Activated T-helper 1 cell treated with anti-CD3 and anti-CD28 coated beads, Interleukin-12 subunit alpha, Interleukin-12 subunit beta, Interleukin-2, Interleukin-4 antibody, amounts not matched to agents 30 ng/mL and 10 ng/mL and 1 ng/mL, durations not matched to agents 14 hours and 24 hours and 36 hours (primary cell): ENCODE measurements around the gene RAPGEF4. TPM values are rescaled to one million over a fixed set of nuclear protein-coding genes. Genes with fewer than 3 reads are reported as not detected.
A peak's percentile ranks its signal among the peaks of the same experiment; 100 is the strongest.

ENCODE experiments used
- DNase-seq: peaks from one replicate; pipeline ENCODE4 v3.0.0; 2021; ENCODE audit warnings: low spot score
- H3K27ac Mint-ChIP-seq: one replicate; pipeline ENCODE4 v1.8.0; 2021; ENCODE audit warnings: mild to moderate bottlenecking, mixed read lengths
- H3K27me3 Mint-ChIP-seq: one replicate; pipeline ENCODE4 v1.8.0; 2022; ENCODE audit warnings: mild to moderate bottlenecking, moderate library complexity, mixed read lengths; ENCODE audit not compliant: insufficient read depth
- H3K36me3 Mint-ChIP-seq: one replicate; pipeline ENCODE4 v1.8.0; 2021; ENCODE audit warnings: low read depth, mixed read lengths
- H3K4me1 Mint-ChIP-seq: one replicate; pipeline ENCODE4 v1.8.0; 2021; ENCODE audit warnings: low read depth, mixed read lengths
- H3K4me3 Mint-ChIP-seq: one replicate; pipeline ENCODE4 v1.8.0; 2021; ENCODE audit warnings: mild to moderate bottlenecking, moderate library complexity, mixed read lengths
- H3K9me3 Mint-ChIP-seq: one replicate; pipeline ENCODE4 v1.8.0; 2021; ENCODE audit warnings: mixed read lengths
- intact Hi-C: fragments of 100-400 bp; cut with micrococcal nuclease; formaldehyde crosslinking; loops from one replicate; pipeline ENCODE4 v1.15.1; 2024
- total RNA-seq: library from RNA; stranded (reverse); gene quantifications from 2 replicates; pipeline ENCODE4 v1.2.3, GENCODE V29; 2022

Gene RAPGEF4
- total RNA-seq, 1 donor from 2014 or later, result 0.31 TPM

- DNase-seq, result no peak
- Mint-ChIP-seq H3K27ac (no peak overlapping the region), H3K4me1 (peaks cover 16% of the 10 kb centered on the region), H3K27me3 (peaks cover 20% of the 10 kb centered on the region), H3K9me3 (no peaks in the 10 kb centered on the region), H3K4me3 (no peak overlapping the region), H3K36me3 (peaks cover 1% of the 10 kb centered on the region)
- intact Hi-C loops, result no loop called here
Measured at GRCh38 chr2:173053043-173053699, 317.5 kb downstream of the RAPGEF4 start.

DNA sequence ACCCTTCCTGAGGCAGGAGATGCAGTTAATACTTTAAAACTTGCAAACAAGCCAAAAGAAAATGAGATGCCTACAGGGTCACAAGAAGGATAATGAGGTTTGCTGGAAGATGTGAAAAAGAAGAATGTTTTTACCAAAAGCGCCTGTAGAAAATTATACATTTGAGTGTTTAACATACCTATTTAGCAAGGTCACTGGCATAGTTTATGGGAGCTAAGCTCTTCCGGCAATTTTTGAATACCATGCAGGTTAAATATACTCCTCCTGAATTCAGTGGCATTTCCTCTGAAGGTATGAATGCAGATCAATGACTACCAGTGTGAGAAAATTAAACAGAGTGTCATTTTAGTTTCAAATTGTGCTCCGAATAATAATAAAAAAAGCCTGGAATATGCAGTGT lies 318.8 kb downstream of the RAPGEF4 start:
- intact Hi-C loops, result no loop called here
- Mint-ChIP-seq H3K4me1 (peaks cover 3% of the 10 kb centered on the region), H3K4me3 (no peak overlapping the region), H3K9me3 (no peaks in the 10 kb centered on the region), H3K27me3 (peaks cover 25% of the 10 kb centered on the region), H3K36me3 (peaks cover 1% of the 10 kb centered on the region), H3K27ac (no peak overlapping the region)
- no peak for DNase-seq

DNA sequence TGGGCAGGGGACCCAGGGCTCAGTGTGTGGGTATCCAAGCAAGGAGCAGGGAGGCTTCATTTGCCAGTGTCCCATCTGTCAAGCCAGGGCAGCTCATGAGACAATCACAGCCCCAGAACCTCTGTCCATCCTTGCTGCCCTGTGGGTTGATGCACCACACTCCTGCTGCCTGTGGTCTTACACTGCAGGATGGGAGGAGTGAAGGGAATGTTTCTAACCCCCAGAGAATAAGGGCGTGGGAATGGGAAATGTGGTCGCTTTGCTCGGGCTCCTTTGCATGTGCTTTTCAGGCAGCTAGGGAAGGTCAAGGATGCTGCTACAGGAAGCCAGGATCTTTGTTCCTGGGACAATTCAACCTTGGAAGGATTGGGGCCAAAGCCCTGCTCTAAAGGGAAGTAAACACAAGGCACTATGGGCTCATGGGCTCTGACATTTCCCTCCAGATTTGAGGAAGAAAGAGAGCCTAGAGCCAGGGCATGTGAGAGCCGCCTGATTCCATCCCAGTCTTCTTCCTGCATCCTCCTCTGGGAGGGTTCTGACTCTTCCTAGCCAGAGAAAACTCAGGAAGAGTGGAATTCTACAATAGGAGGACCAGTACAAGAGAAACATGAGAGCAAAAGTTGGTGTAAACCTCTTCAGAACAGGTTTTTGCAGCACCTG lies 321.2 kb downstream of the RAPGEF4 start:
- Mint-ChIP-seq H3K4me3 (no peak overlapping the region), H3K27me3 (peaks cover 24% of the 10 kb centered on the region), H3K27ac (no peak overlapping the region), H3K36me3 (peaks cover 1% of the 10 kb centered on the region), H3K9me3 (no peaks in the 10 kb centered on the region), H3K4me1 (no peaks in the 10 kb centered on the region)
- no peak for DNase-seq
- intact Hi-C loops, result no loop called here

DNA sequence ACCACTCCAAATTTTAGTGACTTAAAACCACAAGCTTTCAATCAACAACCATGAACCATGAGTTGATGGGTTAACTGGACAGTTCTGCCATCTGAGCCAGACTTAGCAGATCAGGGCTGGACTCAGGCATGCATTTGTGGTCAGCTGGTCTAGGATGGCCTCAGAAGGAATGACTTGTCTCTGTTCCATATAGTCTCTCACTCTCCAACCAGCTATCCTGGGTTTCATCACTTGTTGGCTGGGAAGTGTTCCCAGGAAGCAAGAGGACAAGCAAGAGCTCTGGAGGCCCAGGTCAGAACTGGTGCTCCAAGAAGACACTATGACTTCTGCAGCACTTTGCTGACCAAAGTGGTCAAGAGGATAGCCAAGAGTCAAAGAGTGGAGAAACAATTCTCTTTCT lies 322.5 kb downstream of the RAPGEF4 start:
- Mint-ChIP-seq H3K36me3 (no peaks in the 10 kb centered on the region), H3K4me3 (no peak overlapping the region), H3K4me1 (no peaks in the 10 kb centered on the region), H3K27ac (no peak overlapping the region), H3K9me3 (no peaks in the 10 kb centered on the region), H3K27me3 (peaks cover 22% of the 10 kb centered on the region)
- no peak for DNase-seq
- intact Hi-C loops, result no loop called here

GRCh38 chr2:173058673-173059072 lies 323.0 kb downstream of the RAPGEF4 start:
- no peaks in the 10 kb centered on the region for H3K36me3 Mint-ChIP-seq
- peaks cover 20% of the 10 kb centered on the region for H3K27me3 Mint-ChIP-seq
- intact Hi-C loops, result no loop called here
- no peaks in the 10 kb centered on the region for H3K4me1 Mint-ChIP-seq
- no peak overlapping the region for H3K27ac Mint-ChIP-seq
- no peak overlapping the region for H3K4me3 Mint-ChIP-seq
- H3K9me3 Mint-ChIP-seq, result no peaks in the 10 kb centered on the region
- no peak for DNase-seq

DNA sequence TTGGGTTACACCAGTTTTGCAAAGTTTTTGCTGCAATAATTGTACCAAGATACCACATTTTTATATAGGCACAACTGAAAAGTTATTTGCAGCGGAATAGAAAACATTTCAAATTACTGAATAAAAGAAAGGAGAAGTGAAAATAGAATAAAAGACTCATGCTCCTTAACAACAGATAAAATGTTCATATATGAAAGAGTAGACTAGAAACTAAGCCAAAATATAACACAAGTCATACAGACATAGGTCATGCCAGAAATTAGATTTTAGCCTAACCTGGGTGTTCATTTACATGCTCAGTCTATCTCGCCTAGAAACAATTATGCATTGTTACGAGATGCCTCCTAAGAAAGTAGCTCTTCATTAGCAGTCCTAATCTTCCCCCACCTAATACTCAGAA lies 323.6 kb downstream of the RAPGEF4 start:
- DNase-seq, result no peak
- Mint-ChIP-seq H3K27me3 (peaks cover 25% of the 10 kb centered on the region), H3K4me3 (no peak overlapping the region), H3K27ac (no peak overlapping the region), H3K4me1 (no peaks in the 10 kb centered on the region), H3K9me3 (no peaks in the 10 kb centered on the region), H3K36me3 (no peaks in the 10 kb centered on the region)
- intact Hi-C loops, result no loop called here

- intact Hi-C loops, result no loop called here
- Mint-ChIP-seq H3K27me3 (peaks cover 30% of the 10 kb centered on the region), H3K4me1 (no peaks in the 10 kb centered on the region), H3K4me3 (no peak overlapping the region), H3K36me3 (no peaks in the 10 kb centered on the region), H3K27ac (no peak overlapping the region), H3K9me3 (no peaks in the 10 kb centered on the region)
- DNase-seq, result no peak
Measured at GRCh38 chr2:173059971-173060461, 324.4 kb downstream of the RAPGEF4 start.

GRCh38 chr2:173062801-173063200 lies 327.2 kb downstream of the RAPGEF4 start:
- H3K4me1 Mint-ChIP-seq, result no peaks in the 10 kb centered on the region
- intact Hi-C loops, result no loop called here
- no peaks in the 10 kb centered on the region for H3K36me3 Mint-ChIP-seq
- H3K9me3 Mint-ChIP-seq, result no peaks in the 10 kb centered on the region
- no peak for DNase-seq
- H3K27ac Mint-ChIP-seq, result no peak overlapping the region
- H3K4me3 Mint-ChIP-seq, result no peak overlapping the region
- peaks cover 40% of the 10 kb centered on the region for H3K27me3 Mint-ChIP-seq

- Mint-ChIP-seq H3K36me3 (no peaks in the 10 kb centered on the region), H3K4me3 (no peak overlapping the region), H3K9me3 (no peaks in the 10 kb centered on the region), H3K4me1 (no peaks in the 10 kb centered on the region), H3K27ac (no peak overlapping the region), H3K27me3 (peaks cover 36% of the 10 kb centered on the region)
- intact Hi-C loops, result no loop called here
- DNase-seq, result no peak
Measured at GRCh38 chr2:173064151-173064805, 328.6 kb downstream of the RAPGEF4 start.

DNA sequence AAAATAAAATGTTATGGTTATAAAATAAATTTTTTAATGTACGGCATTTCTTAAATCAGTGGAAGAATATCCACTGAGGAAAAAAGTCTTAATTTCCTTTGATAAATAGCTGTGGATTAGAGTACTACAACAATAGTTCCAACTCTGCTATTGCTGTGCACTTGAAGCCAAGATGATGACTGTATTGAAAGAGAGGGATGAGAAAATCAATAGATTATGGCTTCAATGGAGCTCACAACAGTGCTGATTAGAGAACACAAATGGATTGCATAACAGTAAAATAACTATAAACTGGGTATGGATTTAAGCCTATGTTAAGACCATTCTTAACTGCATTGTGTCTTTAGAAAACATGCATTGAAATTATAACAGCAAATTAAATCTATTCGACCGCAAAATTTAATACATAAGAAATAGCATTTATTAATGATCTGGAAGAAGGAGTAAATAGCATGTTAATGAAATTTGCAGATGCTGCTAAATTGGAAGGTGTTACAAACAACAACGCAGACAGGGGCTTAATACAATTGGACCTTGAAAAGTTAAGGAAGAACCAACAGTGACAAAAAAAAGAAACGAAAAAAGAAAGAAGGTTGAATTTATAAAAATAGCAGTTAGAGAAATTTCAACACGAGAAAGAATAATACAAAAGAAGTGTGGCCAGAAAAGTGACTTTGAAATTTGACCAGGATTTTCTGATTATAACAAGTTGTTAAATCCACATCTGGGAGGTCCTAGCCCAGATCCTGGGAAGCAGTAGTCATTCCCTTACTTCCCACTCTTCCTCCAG lies 331.4 kb downstream of the RAPGEF4 start:
- peaks cover 47% of the 10 kb centered on the region for H3K27me3 Mint-ChIP-seq

GRCh38 chr2:173075056-173075780 lies 339.6 kb downstream of the RAPGEF4 start:
- no peaks in the 10 kb centered on the region for H3K9me3 Mint-ChIP-seq
- intact Hi-C loops, result loop anchor here (1.0 to 10.0 kb wide), 5 partner anchors 26 to 1420 kb away; partner anchors contain the start of genes PDK1 and SCRN3
- peak overlapping the region; percentile 77 for H3K27ac Mint-ChIP-seq
- peaks cover 25% of the 10 kb centered on the region for H3K27me3 Mint-ChIP-seq
- no peak for DNase-seq
- peaks cover 29% of the 10 kb centered on the region for H3K4me1 Mint-ChIP-seq
- peaks cover 3% of the 10 kb centered on the region for H3K36me3 Mint-ChIP-seq
- H3K4me3 Mint-ChIP-seq, result peak overlapping the region; percentile 83

More for the DNA sequence above, 331.4 kb downstream of the RAPGEF4 start:
- Mint-ChIP-seq H3K36me3 (no peaks in the 10 kb centered on the region), H3K4me3 (no peak overlapping the region), H3K4me1 (no peaks in the 10 kb centered on the region), H3K27ac (no peak overlapping the region), H3K9me3 (no peaks in the 10 kb centered on the region)
- intact Hi-C loops, result no loop called here
- no peak for DNase-seq
